ENCODE measurements around the gene PPHLN1.

- TF ChIP-seq CTCF (conservative IDR thresholded peaks at IDR 0.05 in 1 of 2, IDR thresholded peaks at IDR 0.05 in 1 of 2; ENCODE audit: low read depth in 1 of 2, low read length in 2 of 2) (no peak), EZH2 (IDR thresholded peaks at IDR 0.05; ENCODE audit: low read length, missing control alignments) (no peak)
Observed at GRCh38 chr12:42407306-42407705, 81.3 kb downstream of the PPHLN1 start.

Data from fibroblast of lung (primary cell).